ENCODE data around the gene SLC15A4. TPM values are rescaled to one million over a fixed set of nuclear protein-coding genes. Genes with fewer than 3 reads are reported as not detected.
A peak's percentile ranks its signal among the peaks of the same experiment; 100 is the strongest.

SLC15A4 gene
- total RNA-seq, 1 experiment from 2014 or later, result 21.6 TPM

GRCh38 chr12:128825835-128826234 lies 2.1 kb upstream of the SLC15A4 start:
- no peaks in the 10 kb centered on the region for H4K20me1 ChIP-seq (ENCODE audit: control insufficient read depth, insufficient read depth, insufficient read length)
- H3K9me3 ChIP-seq (ENCODE audit: control insufficient read depth, low read depth, low read length), result no peaks in the 10 kb centered on the region
- H3K23me2 ChIP-seq (ENCODE audit: insufficient read length, low read depth, low read length, poor library complexity, severe bottlenecking), result peaks cover 13% of the 10 kb centered on the region
- H3K14ac ChIP-seq (ENCODE audit: insufficient read depth, low read length), result no peak overlapping the region
- H3K56ac ChIP-seq (ENCODE audit: insufficient read length, low read depth, low read length), result no peak overlapping the region
- DNase-seq, result no peak
- no peak overlapping the region for H2BK120ac ChIP-seq (ENCODE audit: low read depth, low read length, poor library complexity, severe bottlenecking)
- no peak overlapping the region for H2AFZ ChIP-seq (ENCODE audit: low read length)
- WGBS (ENCODE audit: extremely low coverage, insufficient read length, low lambda C conversion rate), result no CpG with 5 or more reads among the region's 4 CpGs
- no peak overlapping the region for H2BK15ac ChIP-seq (ENCODE audit: low read depth, low read length)
- no peak overlapping the region for H3K4ac ChIP-seq (ENCODE audit: low read depth, low read length)
- peaks cover 4 to 21% (median 18%) of the 10 kb centered on the region in 3 experiments; a peak in 6 of 7 replicates for H3K36me3 Mint-ChIP-seq (ENCODE audit: insufficient read depth in 1 of 3, low read depth in 3 of 3)
- H3K4me1 ChIP-seq (ENCODE audit: insufficient read depth, low read length), result peaks cover 5% of the 10 kb centered on the region
- TF ChIP-seq, protein P1, sequence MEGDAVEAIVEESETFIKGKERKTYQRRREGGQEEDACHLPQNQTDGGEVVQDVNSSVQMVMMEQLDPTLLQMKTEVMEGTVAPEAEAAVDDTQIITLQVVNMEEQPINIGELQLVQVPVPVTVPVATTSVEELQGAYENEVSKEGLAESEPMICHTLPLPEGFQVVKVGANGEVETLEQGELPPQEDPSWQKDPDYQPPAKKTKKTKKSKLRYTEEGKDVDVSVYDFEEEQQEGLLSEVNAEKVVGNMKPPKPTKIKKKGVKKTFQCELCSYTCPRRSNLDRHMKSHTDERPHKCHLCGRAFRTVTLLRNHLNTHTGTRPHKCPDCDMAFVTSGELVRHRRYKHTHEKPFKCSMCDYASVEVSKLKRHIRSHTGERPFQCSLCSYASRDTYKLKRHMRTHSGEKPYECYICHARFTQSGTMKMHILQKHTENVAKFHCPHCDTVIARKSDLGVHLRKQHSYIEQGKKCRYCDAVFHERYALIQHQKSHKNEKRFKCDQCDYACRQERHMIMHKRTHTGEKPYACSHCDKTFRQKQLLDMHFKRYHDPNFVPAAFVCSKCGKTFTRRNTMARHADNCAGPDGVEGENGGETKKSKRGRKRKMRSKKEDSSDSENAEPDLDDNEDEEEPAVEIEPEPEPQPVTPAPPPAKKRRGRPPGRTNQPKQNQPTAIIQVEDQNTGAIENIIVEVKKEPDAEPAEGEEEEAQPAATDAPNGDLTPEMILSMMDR (conservative IDR thresholded peaks at IDR 0.05), result no peak
- no peak overlapping the region for H3K4me3 Mint-ChIP-seq
- no peak overlapping the region for H2BK5ac ChIP-seq (ENCODE audit: insufficient read length, low read length)
- no peaks in the 10 kb centered on the region for H3K9me3 Mint-ChIP-seq
- H4K91ac ChIP-seq (ENCODE audit: insufficient read length, low read depth, low read length), result no peak overlapping the region
- H4K8ac ChIP-seq (replicated peaks; ENCODE audit: insufficient read length, low read depth, low read length), result no peak overlapping the region
- H4K5ac ChIP-seq (ENCODE audit: insufficient read length, low read depth, low read length), result no peak overlapping the region
- no peak overlapping the region for H3K18ac ChIP-seq (ENCODE audit: insufficient read length, low read depth, low read length)
- H3K79me2 ChIP-seq (ENCODE audit: insufficient read depth, low read length), result peaks cover 10% of the 10 kb centered on the region; the same call in 1 of the 2 replicates
- H3T11ph ChIP-seq (ENCODE audit: low read length), result no peak overlapping the region
- H3K27me3 Mint-ChIP-seq (ENCODE audit: low read depth), result no peaks in the 10 kb centered on the region; the same call in 1 of the 2 replicates
- no peak overlapping the region for H3K27ac ChIP-seq (ENCODE audit: insufficient read length, low read depth, low read length)
- no peak overlapping the region for H2BK20ac ChIP-seq (ENCODE audit: low read depth, low read length, poor library complexity, severe bottlenecking)
- 0 out of 7 replicates have a peak overlapping the region, but pooled peaks of 1 of the 3 experiments have one; percentile 27 for H3K27ac Mint-ChIP-seq
- H3K4me2 ChIP-seq (ENCODE audit: insufficient read depth, insufficient read length, low read length), result no peak overlapping the region
- H2BK12ac ChIP-seq (ENCODE audit: insufficient read length, low read depth, low read length), result no peak overlapping the region
- H3K9ac ChIP-seq (ENCODE audit: extremely low read depth, insufficient read length, low read length), result no peak overlapping the region
- H3K27me3 ChIP-seq (ENCODE audit: insufficient read depth, low read length), result no peaks in the 10 kb centered on the region
- H3K4me1 Mint-ChIP-seq, result peaks cover 15 to 18% of the 10 kb centered on the region in 2 experiments
- peaks cover 6% of the 10 kb centered on the region for H3K79me1 ChIP-seq (ENCODE audit: insufficient read depth, low read depth, low read length, poor library complexity, severe bottlenecking)
- no peak overlapping the region for H3K23ac ChIP-seq (ENCODE audit: insufficient read length, low read depth, low read length)
- no peak overlapping the region for H2AK5ac ChIP-seq (ENCODE audit: insufficient read length, low read length)
